GM23248 (cell line): ENCODE measurements around the gene OLFM1. TPM values are rescaled to one million over a fixed set of nuclear protein-coding genes. Genes with fewer than 3 reads are reported as not detected.

ENCODE experiments used
- DNase-seq: peaks from one replicate; pipeline ENCODE4 v3.0.0-alpha.2; 2015
- H2AFZ ChIP-seq: fragments of 200-600 bp; sonication (generic); 2 replicates; pipeline ENCODE4 v1.6.1; 2016; ENCODE audit warnings: antibody characterized with exemption
- H3F3A ChIP-seq: fragments of 200-600 bp; sonication (generic); 2 replicates; pipeline ENCODE4 v1.6.1; 2016; ENCODE audit warnings: mild to moderate bottlenecking, antibody characterized with exemption, mixed run types; ENCODE audit not compliant: insufficient read depth
- H3K27ac ChIP-seq: fragments of 200-600 bp; sonication (generic); 2 replicates; pipeline ENCODE4 v1.5.1; 2016; ENCODE audit warnings: mild to moderate bottlenecking
- H3K27me3 ChIP-seq: fragments of 200-600 bp; sonication (generic); replicated peaks from 2 replicates; pipeline ENCODE4 v1.6.1; 2016; ENCODE audit warnings: mild to moderate bottlenecking; ENCODE audit not compliant: insufficient read depth
- H3K36me3 ChIP-seq: fragments of 200-600 bp; sonication (generic); 2 replicates; pipeline ENCODE4 v1.6.1; 2016; ENCODE audit warnings: low read depth, mild to moderate bottlenecking
- H3K4me1 ChIP-seq: fragments of 200-600 bp; sonication (generic); 2 replicates; pipeline ENCODE4 v1.6.1; 2016; ENCODE audit warnings: mild to moderate bottlenecking; ENCODE audit not compliant: insufficient read depth
- H3K4me2 ChIP-seq: fragments of 200-600 bp; sonication (generic); one replicate; pipeline ENCODE4 v1.6.1; 2016; ENCODE audit warnings: mild to moderate bottlenecking; ENCODE audit not compliant: unreplicated experiment
- H3K4me3 ChIP-seq: fragments of 200-600 bp; sonication (generic); 2 replicates; pipeline ENCODE4 v1.5.1; 2016; ENCODE audit warnings: mild to moderate bottlenecking
- H3K79me2 ChIP-seq: fragments of 200-600 bp; sonication (generic); 2 replicates; pipeline ENCODE4 v1.6.1; 2016; ENCODE audit warnings: mild to moderate bottlenecking; ENCODE audit not compliant: insufficient read depth
- H3K9ac ChIP-seq: fragments of 200-600 bp; sonication (generic); 2 replicates; pipeline ENCODE4 v1.6.1; 2016; ENCODE audit warnings: mild to moderate bottlenecking
- H3K9me2 ChIP-seq: fragments of 200-600 bp; sonication (generic); 2 replicates; pipeline ENCODE4 v1.6.1; 2016; ENCODE audit warnings: mixed run types, mild to moderate bottlenecking, moderate library complexity; ENCODE audit not compliant: insufficient read depth
- H3K9me3 ChIP-seq: fragments of 200-600 bp; sonication (generic); one replicate; pipeline ENCODE4 v1.6.1; 2017; ENCODE audit warnings: low read depth
- H4K20me1 ChIP-seq: fragments of 200-600 bp; sonication (generic); 2 replicates; pipeline ENCODE4 v1.6.0; 2016; ENCODE audit not compliant: insufficient read depth
- EZH2 ChIP-seq: fragments of 200-600 bp; sonication (generic); IDR thresholded peaks from 2 replicates; pipeline ENCODE4 v1.6.1; 2018; ENCODE audit warnings: antibody characterized with exemption, mild to moderate bottlenecking; ENCODE audit not compliant: insufficient read depth, poor library complexity, severe bottlenecking
- EZH2phosphoT487 ChIP-seq: fragments of 200-600 bp; sonication (generic); IDR thresholded peaks from 2 replicates; pipeline ENCODE4 v1.6.1; 2018; ENCODE audit warnings: antibody characterized with exemption, moderate library complexity, mild to moderate bottlenecking, low read depth; ENCODE audit not compliant: insufficient read depth
- WGBS, 2 experiments: methylation state at CpG; one replicate each; pipeline ENCODE4 v1.1.6; 2015 to 2017; ENCODE audit warnings: low lambda C conversion rate in 2 of 2, low coverage in 1 of 2; ENCODE audit errors: missing lambda C conversion rate in 2 of 2; 5-methylcytosine and 5-hydroxymethylcytosine counted together
- in situ Hi-C: fragments of 300-500 bp; cut with MboI; formaldehyde crosslinking; loops from 2 replicates; pipeline ENCODE4 v1.15.0; 2020
- polyA plus RNA-seq: library from polyadenylated mRNA; unstranded; fragments of >200 nt; fragmentation: Nextera tagmentation; extraction: Ambion mirVana; gene quantifications from 2 replicates; pipeline ENCODE4 v1.2.1, GENCODE V29; 2016
- total RNA-seq: library from RNA; depleted of rRNA; stranded (reverse); fragments of >200 nt; shearing (Covaris generic); gene quantifications from 2 replicates; pipeline ENCODE4 v1.2.3, GENCODE V29; 2014

OLFM1 gene
- total and polyA plus RNA-seq, 2 experiments from 2014 or later = 17.0 to 31.4 TPM

GRCh38 chr9:135123126-135123772, 35.8 kb downstream of the OLFM1 start:
- Histone ChIP-seq H3F3A (no peaks in the 10 kb centered on the region), H3K9me2 (no peaks in the 10 kb centered on the region), H3K79me2 (no peaks in the 10 kb centered on the region), H3K9me3 (no peaks in the 10 kb centered on the region), H3K27ac (no peak overlapping the region), H3K4me2 (no peak overlapping the region), H3K9ac (no peak overlapping the region), H3K36me3 (no peaks in the 10 kb centered on the region), H3K4me1 (no peaks in the 10 kb centered on the region), H3K4me3 (no peak overlapping the region), H3K27me3 (no peaks in the 10 kb centered on the region), H2AFZ (no peak overlapping the region), H4K20me1 (no peaks in the 10 kb centered on the region)
- 50 to 54% methylated on average over 6 of the region's 6 CpGs for WGBS, 2 experiments
- TF ChIP-seq EZH2 = no peak
- in situ Hi-C loops = no loop called here
- no peak for DNase-seq

- Histone ChIP-seq H2AFZ (no peak overlapping the region), H4K20me1 (no peaks in the 10 kb centered on the region), H3K9ac (no peak overlapping the region), H3K4me2 (no peak overlapping the region), H3K4me3 (no peak overlapping the region), H3K27ac (no peak overlapping the region), H3K36me3 (no peaks in the 10 kb centered on the region), H3K79me2 (no peaks in the 10 kb centered on the region), H3K9me2 (no peaks in the 10 kb centered on the region), H3K9me3 (no peaks in the 10 kb centered on the region), H3K27me3 (no peaks in the 10 kb centered on the region), H3K4me1 (no peaks in the 10 kb centered on the region), H3F3A (no peaks in the 10 kb centered on the region)
- in situ Hi-C loops = no loop called here
- TF ChIP-seq EZH2phosphoT487 (no peak), EZH2 (no peak)
- WGBS, 2 experiments = 21 to 31% methylated on average over 7 of the region's 7 CpGs
- no peak for DNase-seq
Observed at GRCh38 chr9:135123773-135124134, 36.3 kb downstream of the OLFM1 start.

- in situ Hi-C loops = no loop called here
- Histone ChIP-seq H3K9me2 (no peaks in the 10 kb centered on the region), H3K27me3 (no peaks in the 10 kb centered on the region; the same call in 1 of the 2 replicates), H4K20me1 (no peaks in the 10 kb centered on the region), H3K36me3 (no peaks in the 10 kb centered on the region), H3F3A (no peaks in the 10 kb centered on the region), H3K4me1 (no peaks in the 10 kb centered on the region), H3K27ac (no peak overlapping the region), H3K4me2 (no peak overlapping the region), H3K9me3 (no peaks in the 10 kb centered on the region), H3K4me3 (no peak overlapping the region), H3K9ac (no peak overlapping the region), H3K79me2 (no peaks in the 10 kb centered on the region), H2AFZ (no peak overlapping the region)
- TF ChIP-seq EZH2phosphoT487 (no peak), EZH2 (no peak)
- 74 to 78% methylated on average over 34 of the region's 34 CpGs for WGBS, 2 experiments
- peak; percentile 73 for DNase-seq
Observed at GRCh38 chr9:135126451-135127187, 39.2 kb downstream of the OLFM1 start.

- no peak for DNase-seq
- Histone ChIP-seq H3K4me1 (no peaks in the 10 kb centered on the region), H4K20me1 (no peaks in the 10 kb centered on the region), H2AFZ (no peak overlapping the region), H3K9ac (no peak overlapping the region), H3K27ac (no peak overlapping the region), H3K9me3 (no peaks in the 10 kb centered on the region), H3K9me2 (no peaks in the 10 kb centered on the region), H3F3A (no peaks in the 10 kb centered on the region), H3K4me2 (no peak overlapping the region), H3K4me3 (no peak overlapping the region), H3K79me2 (no peaks in the 10 kb centered on the region), H3K36me3 (no peaks in the 10 kb centered on the region), H3K27me3 (no peaks in the 10 kb centered on the region; the same call in 1 of the 2 replicates)
- WGBS, 2 experiments = 47 to 49% methylated on average over 23 of the region's 23 CpGs
- in situ Hi-C loops = no loop called here
- TF ChIP-seq EZH2 (no peak), EZH2phosphoT487 (no peak)
Observed at GRCh38 chr9:135127718-135128670, 40.5 kb downstream of the OLFM1 start.
